Neuron (in vitro differentiated cells): ENCODE data around the gene IL1R2.

Experiments used
- H2AFZ ChIP-seq: one replicate; pipeline ENCODE4 v1.6.1; 2013; ENCODE audit warnings: low read depth, mild to moderate bottlenecking, inconsistent platforms, low read length, moderate library complexity
- H3K27me3 ChIP-seq: one replicate; pipeline ENCODE4 v1.6.1; 2013; ENCODE audit warnings: low read length; ENCODE audit not compliant: insufficient read depth
- H3K36me3 ChIP-seq: one replicate; pipeline ENCODE4 v1.6.1; 2013; ENCODE audit warnings: low read length; ENCODE audit not compliant: insufficient read depth
- H3K4me1 ChIP-seq: one replicate; pipeline ENCODE4 v1.6.1; 2013; ENCODE audit warnings: low read length; ENCODE audit not compliant: insufficient read depth
- H3K4me3 ChIP-seq: 2 replicates; pipeline ENCODE4 v1.5.1; 2013; ENCODE audit warnings: mild to moderate bottlenecking, low read length, moderate library complexity
- H3K9me3 ChIP-seq: one replicate; pipeline ENCODE4 v1.6.1; 2013; ENCODE audit warnings: low read length

Gene IL1R2, protein sequence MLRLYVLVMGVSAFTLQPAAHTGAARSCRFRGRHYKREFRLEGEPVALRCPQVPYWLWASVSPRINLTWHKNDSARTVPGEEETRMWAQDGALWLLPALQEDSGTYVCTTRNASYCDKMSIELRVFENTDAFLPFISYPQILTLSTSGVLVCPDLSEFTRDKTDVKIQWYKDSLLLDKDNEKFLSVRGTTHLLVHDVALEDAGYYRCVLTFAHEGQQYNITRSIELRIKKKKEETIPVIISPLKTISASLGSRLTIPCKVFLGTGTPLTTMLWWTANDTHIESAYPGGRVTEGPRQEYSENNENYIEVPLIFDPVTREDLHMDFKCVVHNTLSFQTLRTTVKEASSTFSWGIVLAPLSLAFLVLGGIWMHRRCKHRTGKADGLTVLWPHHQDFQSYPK

DNA sequence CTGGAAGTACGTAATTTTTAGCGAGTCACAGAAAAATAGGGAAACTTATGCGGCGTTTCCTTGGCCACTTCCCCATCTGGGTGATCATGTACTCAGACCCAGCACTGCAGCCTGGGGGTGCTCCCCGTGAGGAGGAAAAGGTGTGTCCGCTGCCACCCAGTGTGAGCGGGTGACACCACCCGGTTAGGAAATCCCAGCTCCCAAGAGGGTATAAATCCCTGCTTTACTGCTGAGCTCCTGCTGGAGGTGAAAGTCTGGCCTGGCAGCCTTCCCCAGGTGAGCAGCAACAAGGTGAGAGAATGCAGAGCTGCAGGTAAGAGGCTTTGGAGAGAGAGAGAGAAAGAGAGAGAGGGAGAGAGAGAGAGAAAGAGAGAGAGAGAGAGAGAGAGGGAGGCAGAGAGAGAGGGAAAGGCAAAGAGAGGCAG lies at the start of gene IL1R2:
Gene IL1R2 (plus strand): TSS at position 240 of the 425 bp plus-strand sequence. CDS start 16,616 bp downstream, outside the sequence.
- Histone ChIP-seq H2AFZ (no peak within 1 kb of the TSS), H3K36me3 (no peaks in the 10 kb centered on the region), H3K4me3 (no peak within 1 kb of the TSS), H3K9me3 (no peaks in the 10 kb centered on the region), H3K4me1 (no peaks in the 10 kb centered on the region), H3K27me3 (no peaks in the 10 kb centered on the region)

DNA sequence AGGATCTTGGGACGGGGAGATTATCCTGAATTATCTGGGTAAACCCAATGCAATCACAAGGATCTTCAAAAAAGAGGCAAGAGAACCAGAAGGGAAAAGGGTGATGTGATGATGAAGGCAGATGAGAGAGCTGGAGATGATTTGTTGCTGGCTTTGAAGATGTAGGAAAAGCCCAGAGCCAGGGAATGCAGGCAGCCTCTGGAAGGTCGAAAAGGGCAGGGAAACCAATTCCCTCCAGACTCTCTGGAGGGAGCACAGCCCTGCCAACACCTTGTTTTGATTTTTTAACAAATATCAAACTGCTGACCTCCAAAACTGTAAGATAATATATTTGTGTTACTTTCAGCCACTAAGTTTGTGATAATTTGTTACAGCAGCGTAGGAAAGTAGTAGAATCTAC lies 48.9 kb upstream of the IL1R2 start:
- Histone ChIP-seq H3K4me1 (peaks cover 2% of the 10 kb centered on the region), H3K27me3 (peaks cover 2% of the 10 kb centered on the region), H2AFZ (no peak overlapping the region), H3K9me3 (no peaks in the 10 kb centered on the region), H3K36me3 (no peaks in the 10 kb centered on the region), H3K4me3 (no peak overlapping the region)

DNA sequence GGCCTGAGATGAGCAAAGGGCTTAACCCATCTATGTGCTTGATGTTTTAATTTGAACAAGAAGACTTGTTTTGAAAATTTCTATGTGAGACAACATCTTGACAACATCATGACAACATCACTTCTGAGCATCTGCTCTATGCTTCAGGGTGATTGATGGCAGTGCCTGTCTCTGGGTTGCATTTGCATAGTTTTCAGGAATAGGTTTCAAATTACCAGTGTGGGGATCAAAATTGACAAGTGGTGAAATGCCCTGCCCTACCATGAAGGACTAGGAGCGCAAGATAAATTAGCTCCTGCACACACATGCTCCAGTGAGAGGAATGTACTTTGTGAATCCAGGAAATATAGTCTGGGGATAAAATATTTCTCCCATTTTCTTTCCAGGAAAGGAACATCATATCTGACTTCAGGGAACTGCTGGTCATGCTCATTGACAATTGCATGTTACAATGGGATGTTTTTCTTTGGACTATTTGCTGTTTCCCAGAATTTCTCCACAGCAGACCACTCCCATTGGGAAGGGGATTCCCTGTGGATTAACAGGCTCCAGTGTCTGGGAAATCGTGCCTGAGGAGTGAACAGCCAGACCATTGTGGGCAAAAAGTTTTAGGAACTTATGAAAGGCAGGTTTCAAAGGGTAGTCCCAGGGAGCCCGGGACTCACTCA lies 45.3 kb upstream of the IL1R2 start:
- H3K4me3 ChIP-seq: no peak overlapping the region
- peaks cover 2% of the 10 kb centered on the region for H3K27me3 ChIP-seq
- no peaks in the 10 kb centered on the region for H3K9me3 ChIP-seq
- H2AFZ ChIP-seq: no peak overlapping the region
- H3K36me3 ChIP-seq: no peaks in the 10 kb centered on the region
- peaks cover 2% of the 10 kb centered on the region for H3K4me1 ChIP-seq

DNA sequence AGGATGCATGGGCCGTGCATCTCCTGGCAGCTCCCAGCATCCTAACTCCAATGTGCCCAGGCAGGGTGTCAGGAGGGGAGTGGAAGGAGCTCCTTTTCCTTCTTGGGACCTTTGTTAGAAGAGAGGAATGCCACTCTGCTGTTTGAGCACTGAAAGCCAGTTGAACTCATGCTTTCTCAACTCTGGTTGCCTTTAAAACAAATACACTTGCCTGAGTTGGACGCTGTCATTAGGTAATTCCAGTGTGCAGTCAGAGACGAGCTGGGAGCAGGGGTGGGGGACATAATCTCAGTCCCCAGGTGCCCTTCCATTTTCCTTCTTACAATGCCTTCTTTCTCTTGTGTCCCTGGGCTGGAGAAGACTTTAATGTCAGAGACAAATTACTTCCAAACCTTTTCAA lies 44.4 kb upstream of the IL1R2 start:
- H3K27me3 ChIP-seq: peaks cover 2% of the 10 kb centered on the region
- H3K4me1 ChIP-seq: peaks cover 2% of the 10 kb centered on the region
- H3K9me3 ChIP-seq: no peaks in the 10 kb centered on the region
- no peak overlapping the region for H3K4me3 ChIP-seq
- H3K36me3 ChIP-seq: no peaks in the 10 kb centered on the region
- H2AFZ ChIP-seq: no peak overlapping the region

DNA sequence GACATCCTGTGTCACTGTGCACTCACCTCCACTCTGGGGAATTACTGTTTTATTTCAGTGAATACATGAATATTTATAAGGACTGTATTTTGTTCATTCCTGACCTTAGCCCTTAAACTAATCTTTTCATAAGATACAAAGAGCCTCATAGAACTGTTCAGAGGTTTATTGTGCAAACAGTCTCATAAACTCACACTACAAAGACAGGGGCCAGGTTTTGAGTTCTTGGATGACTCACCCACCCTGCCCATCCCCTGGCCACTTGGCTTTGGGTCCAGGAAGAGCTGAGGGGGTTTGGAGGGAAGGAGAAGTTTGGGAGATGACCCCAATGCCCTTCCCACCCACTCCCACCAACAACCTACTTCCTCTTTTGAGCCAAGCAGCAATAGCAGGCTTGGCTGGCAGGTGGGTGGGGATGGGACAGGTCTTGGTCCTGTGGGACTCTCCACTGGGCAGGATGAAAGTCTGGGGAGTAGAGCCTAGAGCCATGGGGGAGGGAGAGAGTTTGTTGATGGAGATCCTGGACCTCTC lies 43.1 kb upstream of the IL1R2 start:
- Histone ChIP-seq H3K27me3 (no peaks in the 10 kb centered on the region), H3K36me3 (no peaks in the 10 kb centered on the region), H3K9me3 (no peaks in the 10 kb centered on the region), H3K4me3 (no peak overlapping the region), H3K4me1 (peaks cover 2% of the 10 kb centered on the region), H2AFZ (no peak overlapping the region)

DNA sequence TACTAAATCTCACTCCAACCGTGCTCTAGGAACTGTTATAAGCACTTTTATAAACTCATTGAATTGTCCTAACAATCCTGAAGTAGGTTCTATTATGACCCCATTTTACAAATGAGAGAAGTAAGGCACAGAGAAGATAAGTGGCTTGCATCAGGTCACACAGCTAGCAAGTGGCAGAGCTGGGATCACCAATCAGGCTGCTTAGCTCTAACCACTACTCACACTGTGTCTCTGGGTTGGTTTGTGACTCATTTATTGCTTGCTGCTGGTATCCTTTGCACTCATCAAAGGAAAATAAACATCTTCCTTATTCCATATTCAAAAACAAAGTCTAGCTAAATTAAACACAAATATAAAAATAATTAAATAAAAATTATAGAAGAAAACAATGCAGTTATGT lies 42.5 kb upstream of the IL1R2 start:
- Histone ChIP-seq H2AFZ (no peak overlapping the region), H3K36me3 (no peaks in the 10 kb centered on the region), H3K4me3 (no peak overlapping the region), H3K4me1 (peaks cover 2% of the 10 kb centered on the region), H3K9me3 (no peaks in the 10 kb centered on the region), H3K27me3 (no peaks in the 10 kb centered on the region)

DNA sequence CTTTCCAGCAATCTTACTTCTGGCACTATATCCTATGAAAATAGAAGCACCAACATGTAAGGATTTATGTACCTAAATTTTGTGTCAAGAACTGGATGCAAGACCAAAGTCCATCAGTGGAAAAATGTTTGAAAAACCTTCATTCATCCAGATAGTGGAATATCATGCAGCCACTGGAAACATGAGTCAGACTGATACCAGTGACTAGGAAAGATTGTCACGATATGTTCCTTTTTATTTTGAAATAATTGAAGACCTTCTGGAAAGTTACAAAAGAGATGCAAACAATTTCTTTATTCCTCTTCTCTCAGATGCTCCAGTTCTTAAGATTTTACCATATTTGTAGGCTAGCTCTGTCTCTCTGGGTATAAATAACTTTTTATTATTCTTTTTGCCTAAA lies 40.5 kb upstream of the IL1R2 start:
- H3K27me3 ChIP-seq: no peaks in the 10 kb centered on the region
- H2AFZ ChIP-seq: no peak overlapping the region
- no peaks in the 10 kb centered on the region for H3K36me3 ChIP-seq
- H3K9me3 ChIP-seq: no peaks in the 10 kb centered on the region
- H3K4me1 ChIP-seq: no peaks in the 10 kb centered on the region
- no peak overlapping the region for H3K4me3 ChIP-seq

DNA sequence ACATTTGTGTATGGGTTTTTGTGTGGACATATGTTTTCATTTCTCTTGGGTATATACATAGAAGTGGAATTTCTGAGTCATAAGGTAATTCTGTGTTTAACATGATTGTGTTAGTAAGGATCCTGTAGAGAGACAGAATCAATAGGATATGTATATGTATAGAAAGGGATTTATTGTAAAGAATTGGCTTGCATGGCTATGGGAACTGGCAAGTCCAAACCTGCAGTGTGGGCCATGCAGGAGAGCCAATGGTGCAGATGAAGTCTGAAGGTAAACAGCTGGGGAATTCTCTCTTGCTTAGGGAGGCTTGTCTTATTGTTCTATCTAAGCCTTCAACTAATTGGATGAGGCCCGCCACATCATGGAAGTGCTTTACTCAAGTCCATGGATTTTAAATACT lies 39.2 kb upstream of the IL1R2 start:
- no peaks in the 10 kb centered on the region for H3K4me1 ChIP-seq
- no peaks in the 10 kb centered on the region for H3K9me3 ChIP-seq
- no peaks in the 10 kb centered on the region for H3K27me3 ChIP-seq
- H3K4me3 ChIP-seq: no peak overlapping the region
- no peaks in the 10 kb centered on the region for H3K36me3 ChIP-seq
- H2AFZ ChIP-seq: no peak overlapping the region

DNA sequence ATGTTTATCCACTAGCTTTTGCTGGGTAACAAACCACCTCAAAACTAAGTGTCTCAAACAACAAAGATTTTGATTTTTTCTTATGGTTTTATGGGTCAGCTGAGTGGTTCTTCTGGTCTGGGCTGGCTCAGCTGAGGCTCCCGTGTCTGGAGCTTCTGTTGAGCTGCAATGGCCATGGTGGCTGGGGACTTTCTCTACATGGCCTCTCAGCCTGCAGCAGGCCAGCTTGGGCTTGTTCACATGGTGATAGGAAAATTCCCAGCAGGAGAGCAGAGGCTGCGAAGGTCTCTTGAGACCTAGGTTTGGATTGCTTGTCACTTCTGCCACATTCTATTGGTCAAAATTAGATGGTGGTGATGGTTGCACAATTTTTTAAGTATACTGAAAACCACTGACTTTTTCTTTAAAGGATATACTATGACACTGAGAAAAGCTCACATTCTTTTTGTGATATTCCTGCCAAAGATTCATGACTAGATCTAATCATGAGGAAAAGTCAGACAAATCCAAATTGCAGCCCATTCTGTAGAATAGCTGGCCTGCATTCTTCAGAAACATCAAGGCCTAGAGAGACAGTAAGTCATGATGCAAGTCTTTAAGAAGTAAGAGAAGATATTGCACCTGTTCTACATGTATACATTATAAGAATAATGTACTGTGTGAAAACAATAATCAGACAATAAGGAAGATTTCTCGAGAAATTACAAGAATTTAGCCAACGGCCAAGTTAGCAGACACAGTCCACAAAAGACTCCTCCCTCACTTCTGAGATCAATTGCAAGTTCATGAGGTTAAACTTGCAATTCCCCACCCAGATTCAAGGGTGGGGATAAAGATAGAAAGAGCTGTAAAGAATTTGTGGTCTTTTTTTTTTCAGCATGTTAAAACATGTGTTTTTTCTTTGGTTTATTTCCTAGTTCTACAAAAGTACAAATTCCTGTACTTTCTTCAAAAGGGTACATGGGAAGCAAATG lies 35.0 kb upstream of the IL1R2 start:
- H3K4me1 ChIP-seq: no peaks in the 10 kb centered on the region
- H3K36me3 ChIP-seq: no peaks in the 10 kb centered on the region
- no peak overlapping the region for H2AFZ ChIP-seq
- H3K27me3 ChIP-seq: no peaks in the 10 kb centered on the region
- H3K9me3 ChIP-seq: no peaks in the 10 kb centered on the region
- H3K4me3 ChIP-seq: no peak overlapping the region

DNA sequence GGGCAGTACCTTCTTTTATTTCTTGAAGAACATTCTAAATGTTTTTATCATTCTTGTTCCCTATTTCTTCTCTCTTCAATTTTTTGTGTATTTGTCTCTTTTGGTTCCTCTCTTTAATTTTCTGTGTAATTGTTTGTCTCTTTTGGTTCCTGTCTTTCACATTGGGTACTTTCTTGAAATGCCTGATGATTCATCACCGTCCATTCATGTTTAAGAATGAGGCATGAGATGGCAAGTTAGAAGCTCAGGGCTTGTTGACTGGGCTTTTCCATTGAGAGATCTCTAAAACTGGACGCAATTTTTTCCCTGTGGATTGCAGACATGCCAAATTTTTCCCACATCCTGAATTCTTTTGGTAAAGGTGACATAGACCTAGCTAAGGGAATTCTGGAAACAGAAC lies 33.7 kb upstream of the IL1R2 start:
- no peaks in the 10 kb centered on the region for H3K9me3 ChIP-seq
- no peaks in the 10 kb centered on the region for H3K27me3 ChIP-seq
- H3K36me3 ChIP-seq: no peaks in the 10 kb centered on the region
- no peaks in the 10 kb centered on the region for H3K4me1 ChIP-seq
- H3K4me3 ChIP-seq: no peak overlapping the region
- no peak overlapping the region for H2AFZ ChIP-seq

DNA sequence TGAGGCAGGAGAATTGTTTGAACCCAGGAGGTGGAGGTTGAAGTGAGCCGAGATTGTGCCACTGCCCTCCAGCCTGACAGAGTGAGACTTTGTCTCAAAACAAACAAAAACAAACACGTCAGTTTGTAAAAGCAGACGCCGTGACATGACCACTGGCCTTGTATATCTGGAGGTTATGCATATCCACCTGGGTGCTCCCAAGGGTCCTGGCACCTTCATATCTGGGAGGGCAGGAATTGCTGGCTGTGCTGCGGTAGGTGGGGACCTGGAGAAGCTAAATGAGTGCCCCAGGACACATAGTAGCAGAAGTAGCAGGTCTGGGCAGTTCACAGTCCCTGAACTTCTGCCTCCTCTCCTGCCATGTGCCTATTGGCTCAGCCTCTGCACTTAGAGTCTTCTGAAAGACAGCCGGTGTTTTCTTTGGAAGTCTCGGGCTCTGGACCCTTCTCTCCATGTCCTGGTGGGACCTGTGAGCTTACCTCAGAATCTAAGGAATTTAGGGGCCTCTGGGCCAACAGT lies 30.9 kb upstream of the IL1R2 start:
- Histone ChIP-seq H3K4me3 (no peak overlapping the region), H2AFZ (no peak overlapping the region), H3K4me1 (no peaks in the 10 kb centered on the region), H3K27me3 (no peaks in the 10 kb centered on the region), H3K9me3 (no peaks in the 10 kb centered on the region), H3K36me3 (no peaks in the 10 kb centered on the region)

DNA sequence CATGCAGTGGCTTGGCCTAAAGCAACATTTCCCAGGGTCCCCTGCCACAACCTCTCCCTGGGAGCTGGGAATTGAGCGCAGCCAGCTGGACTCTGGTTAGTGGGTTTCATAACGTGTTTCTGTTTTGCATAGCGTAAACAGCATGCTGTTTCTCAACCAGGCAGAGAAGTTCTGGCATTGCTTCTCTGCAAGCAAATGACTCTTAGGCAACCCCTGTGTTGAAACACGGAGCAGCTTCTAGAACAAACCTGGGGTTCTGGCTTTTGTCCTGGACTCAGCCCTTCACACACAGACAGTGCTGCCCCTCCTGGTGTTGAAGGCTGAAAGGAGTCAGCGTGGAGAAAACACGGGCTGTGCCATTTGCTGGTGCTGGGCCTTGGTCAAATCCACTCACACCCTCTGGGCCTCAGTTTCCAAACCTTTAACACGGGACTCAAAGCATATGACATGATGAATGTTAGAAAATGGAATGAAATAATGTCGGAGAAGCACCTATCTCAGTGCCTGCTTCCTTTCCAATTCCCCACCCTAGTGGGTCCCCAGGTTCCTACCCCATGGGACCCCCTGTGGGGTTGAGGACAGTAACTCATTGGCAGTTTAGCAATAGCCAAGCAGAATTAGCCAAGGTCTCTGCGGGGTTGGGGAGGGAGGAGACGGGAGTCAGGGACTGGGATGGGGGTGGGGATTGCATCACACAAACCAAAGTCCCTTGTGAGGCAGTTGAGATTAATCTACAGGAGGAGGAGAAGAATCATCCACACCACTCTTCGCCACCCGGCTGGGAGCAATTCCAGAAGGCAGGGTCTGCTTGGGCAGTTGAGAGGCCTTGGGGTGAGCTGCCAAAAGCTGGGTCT lies 30.2 kb upstream of the IL1R2 start:
- no peak overlapping the region for H2AFZ ChIP-seq
- no peaks in the 10 kb centered on the region for H3K4me1 ChIP-seq
- no peaks in the 10 kb centered on the region for H3K9me3 ChIP-seq
- H3K36me3 ChIP-seq: no peaks in the 10 kb centered on the region
- no peak overlapping the region for H3K4me3 ChIP-seq
- no peaks in the 10 kb centered on the region for H3K27me3 ChIP-seq
